HG03442 (cell line): ENCODE data around the gene ELL3.
"Not testable (repeated sequence)": the region's sequence is repeated elsewhere in the genome, so short reads cannot be mapped to it uniquely, and the experiment has no call there.

Experiments used
- ATAC-seq: cut with Tn5 transposase; IDR thresholded peaks from one replicate; pipeline ENCODE4 v1.9.1; 2021; ENCODE audit warnings: mild to moderate bottlenecking, moderate library complexity; ENCODE audit not compliant: unreplicated experiment

Gene ELL3

GRCh38 chr15:43776718-43777266 lies at the start of gene ELL3:
TSS of gene ELL3 (minus strand) at chr15:43776966. CDS start at chr15:43776901, 65 bp downstream.
- ATAC-seq, result peak; percentile 29

GRCh38 chr15:43826029-43826507 lies 49.3 kb upstream of the ELL3 start:
- no peak for ATAC-seq

- ATAC-seq, result not testable (repeated sequence)
Measured at GRCh38 chr15:43825305-43825704, 48.5 kb upstream of the ELL3 start.

- peak; percentile 67 for ATAC-seq
Measured at GRCh38 chr15:43824302-43825246, 47.8 kb upstream of the ELL3 start, which contains the start of gene MFAP1. TSS of gene MFAP1 (minus strand) at chr15:43824690. CDS start at chr15:43824569, 121 bp downstream.

- ATAC-seq, result no peak
Measured at GRCh38 chr15:43821505-43821904, 44.7 kb upstream of the ELL3 start.

GRCh38 chr15:43815064-43815463 lies 38.3 kb upstream of the ELL3 start:
- ATAC-seq, result not testable (repeated sequence)

GRCh38 chr15:43808960-43809678 lies 32.4 kb upstream of the ELL3 start:
- ATAC-seq, result peak; percentile 45

GRCh38 chr15:43808435-43808950 lies 31.7 kb upstream of the ELL3 start:
- ATAC-seq, result no peak

- not testable (repeated sequence) for ATAC-seq
Measured at GRCh38 chr15:43802676-43803075, 25.9 kb upstream of the ELL3 start.

- peak; percentile 88 for ATAC-seq
Measured at GRCh38 chr15:43800286-43801141, 23.7 kb upstream of the ELL3 start, which contains the start of gene HYPK. TSS of gene HYPK (plus strand) at chr15:43800599. CDS start at chr15:43800623, 24 bp downstream.

- ATAC-seq, result no peak
Measured at GRCh38 chr15:43799945-43800285, 23.1 kb upstream of the ELL3 start, which contains the start of gene SERINC4. TSS of gene SERINC4 (minus strand) at chr15:43800220. CDS start at chr15:43799986, 234 bp downstream.

- no peak for ATAC-seq
Measured at GRCh38 chr15:43799209-43799944, 22.6 kb upstream of the ELL3 start.

GRCh38 chr15:43796566-43796965 lies 19.8 kb upstream of the ELL3 start:
- ATAC-seq, result no peak

- ATAC-seq, result no peak
Measured at GRCh38 chr15:43795997-43796396, 19.2 kb upstream of the ELL3 start.

GRCh38 chr15:43795197-43795596 lies 18.4 kb upstream of the ELL3 start:
- no peak for ATAC-seq

GRCh38 chr15:43794269-43795037 lies 17.7 kb upstream of the ELL3 start:
- ATAC-seq, result no peak

- no peak for ATAC-seq
Measured at GRCh38 chr15:43793647-43794046, 16.9 kb upstream of the ELL3 start.

GRCh38 chr15:43792761-43793476 lies 16.2 kb upstream of the ELL3 start:
- ATAC-seq, result no peak
